HG02981 (cell line): ENCODE results near the gene CARM1.

Source experiments
- ATAC-seq: cut with Tn5 transposase; IDR thresholded peaks from one replicate; pipeline ENCODE4 v1.9.1; 2021; ENCODE audit warnings: mild to moderate bottlenecking, moderate library complexity; ENCODE audit not compliant: unreplicated experiment

CARM1 gene

GRCh38 chr19:10899151-10899653 lies 27.8 kb downstream of the CARM1 start:
- no peak for ATAC-seq

- no peak for ATAC-seq
These were observed 36.6 kb downstream of the CARM1 start for GRCh38 chr19:10907925-10908324.

- ATAC-seq = no peak
These were observed 37.1 kb downstream of the CARM1 start for GRCh38 chr19:10908380-10908960.

GRCh38 chr19:10911579-10912363 lies 40.4 kb downstream of the CARM1 start:
- ATAC-seq = no peak

DNA sequence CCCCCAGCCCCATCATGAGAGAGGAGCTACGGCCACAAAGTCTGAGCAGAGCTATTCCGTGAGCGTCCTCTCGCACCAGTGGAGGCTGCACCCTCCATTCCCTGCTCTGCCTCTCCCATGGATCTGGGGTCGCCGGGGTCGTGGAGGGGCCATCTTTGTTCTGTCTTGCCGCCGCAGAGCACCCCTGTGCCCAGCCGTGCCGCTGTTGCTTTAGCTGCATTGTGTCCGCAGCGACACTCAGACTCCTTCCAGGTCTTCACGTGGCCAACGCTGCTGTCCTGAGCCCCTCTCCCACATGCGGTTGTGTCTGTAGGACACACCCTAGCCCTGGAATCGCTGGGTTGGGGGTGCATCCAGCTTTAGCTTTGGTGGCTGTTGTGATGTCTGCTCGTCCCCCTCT lies 41.3 kb downstream of the CARM1 start:
- no peak for ATAC-seq

- no peak for ATAC-seq
These were observed 42.5 kb downstream of the CARM1 start for GRCh38 chr19:10913716-10914340.

DNA sequence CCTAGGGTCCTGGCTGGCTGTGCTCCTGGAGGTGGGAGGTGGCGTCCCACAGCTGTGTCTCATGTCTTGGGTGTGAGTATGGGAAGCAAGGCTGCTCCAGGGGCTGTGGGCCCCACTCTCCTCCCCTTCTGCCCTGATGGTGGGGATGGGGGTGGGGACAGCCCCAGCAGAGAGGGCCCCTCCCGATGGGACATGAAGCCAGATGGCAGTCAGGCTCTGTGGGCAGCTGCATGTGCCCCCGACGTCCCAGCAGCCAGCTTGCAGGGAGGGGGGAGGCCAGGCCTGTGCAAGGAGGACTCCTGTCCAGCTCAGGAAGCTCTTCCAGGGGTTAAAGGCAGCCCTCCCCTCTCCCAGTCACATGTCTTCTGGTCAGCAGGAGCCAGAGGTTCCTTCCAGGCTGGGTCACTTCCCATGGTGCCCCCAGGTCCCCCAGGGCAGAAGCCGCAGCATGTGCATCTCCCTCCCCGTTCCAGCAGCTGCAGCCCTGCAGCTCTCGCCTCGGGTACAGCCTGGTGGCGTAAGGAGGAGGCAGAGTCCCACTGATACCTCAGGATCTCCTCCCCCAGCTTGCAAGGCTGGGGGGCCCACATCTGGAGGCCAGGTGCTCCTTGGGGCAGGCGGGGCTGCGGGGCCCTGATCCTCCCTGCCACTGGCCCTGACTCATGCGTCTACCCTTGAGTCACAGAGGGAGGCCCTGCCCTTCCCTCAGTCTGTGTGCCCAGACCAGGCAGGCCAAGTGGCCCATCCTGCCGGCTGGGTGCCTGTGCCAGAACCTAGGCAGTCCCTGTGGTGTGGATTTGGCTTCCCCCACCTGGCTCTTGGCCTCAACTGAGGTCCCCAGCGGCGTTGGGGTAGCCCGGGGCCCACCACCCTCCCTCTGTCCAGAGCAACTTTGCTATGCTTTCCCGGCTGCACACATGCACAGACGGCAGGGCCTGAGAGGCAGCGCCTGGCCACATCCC lies 44.1 kb downstream of the CARM1 start:
- no peak for ATAC-seq

- no peak for ATAC-seq
These were observed 45.2 kb downstream of the CARM1 start for GRCh38 chr19:10916602-10917001.

- ATAC-seq = no peak
These were observed 47.0 kb downstream of the CARM1 start for GRCh38 chr19:10918359-10918758.

DNA sequence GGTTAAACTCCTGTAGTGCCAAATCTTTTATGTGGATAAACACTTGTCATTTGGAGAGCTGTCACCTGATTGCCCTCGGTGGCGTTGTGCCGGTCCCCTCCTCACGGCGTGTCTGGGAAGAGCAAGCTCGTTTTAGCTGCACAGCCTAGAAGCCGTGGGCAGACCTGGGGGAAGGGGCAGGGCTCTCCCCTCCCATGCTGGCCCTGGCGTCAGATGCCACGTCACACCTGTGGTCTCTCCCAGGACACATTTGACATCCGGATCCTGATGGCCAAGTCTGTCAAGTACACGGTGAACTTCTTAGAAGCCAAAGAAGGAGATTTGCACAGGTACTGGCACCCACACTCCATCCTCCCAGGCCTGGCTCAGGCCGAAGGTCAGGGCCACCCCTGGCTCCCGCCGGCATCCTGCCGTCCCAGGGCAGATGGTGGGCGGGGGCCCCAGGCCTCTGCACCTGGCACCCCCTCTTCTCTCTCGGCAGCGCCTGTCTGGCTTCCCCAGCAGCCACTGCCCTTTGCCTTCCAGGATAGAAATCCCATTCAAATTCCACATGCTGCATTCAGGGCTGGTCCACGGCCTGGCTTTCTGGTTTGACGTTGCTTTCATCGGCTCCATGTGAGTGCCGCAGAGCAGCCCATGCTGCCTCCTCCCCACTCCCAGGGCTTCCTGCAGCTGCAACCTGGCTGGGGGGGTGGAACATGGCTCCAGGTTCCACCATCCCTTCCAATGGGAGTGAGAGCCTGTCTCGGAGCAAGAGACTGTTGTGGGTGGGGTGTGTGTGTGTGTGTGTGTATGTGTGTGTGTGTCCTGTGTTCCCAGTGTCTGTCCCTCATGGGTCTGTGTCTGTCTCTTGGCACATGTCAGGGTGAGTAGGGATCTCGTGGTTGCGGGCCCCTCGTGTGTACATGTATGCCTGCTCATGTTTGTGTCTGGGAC lies 48.3 kb downstream of the CARM1 start:
- ATAC-seq = no peak

GRCh38 chr19:10920288-10920655 lies 48.9 kb downstream of the CARM1 start:
- ATAC-seq = no peak

- no peak for ATAC-seq
These were observed 49.4 kb downstream of the CARM1 start for GRCh38 chr19:10920781-10921180.

- ATAC-seq = no peak
These were observed 50.0 kb downstream of the CARM1 start for GRCh38 chr19:10921199-10921909.

DNA sequence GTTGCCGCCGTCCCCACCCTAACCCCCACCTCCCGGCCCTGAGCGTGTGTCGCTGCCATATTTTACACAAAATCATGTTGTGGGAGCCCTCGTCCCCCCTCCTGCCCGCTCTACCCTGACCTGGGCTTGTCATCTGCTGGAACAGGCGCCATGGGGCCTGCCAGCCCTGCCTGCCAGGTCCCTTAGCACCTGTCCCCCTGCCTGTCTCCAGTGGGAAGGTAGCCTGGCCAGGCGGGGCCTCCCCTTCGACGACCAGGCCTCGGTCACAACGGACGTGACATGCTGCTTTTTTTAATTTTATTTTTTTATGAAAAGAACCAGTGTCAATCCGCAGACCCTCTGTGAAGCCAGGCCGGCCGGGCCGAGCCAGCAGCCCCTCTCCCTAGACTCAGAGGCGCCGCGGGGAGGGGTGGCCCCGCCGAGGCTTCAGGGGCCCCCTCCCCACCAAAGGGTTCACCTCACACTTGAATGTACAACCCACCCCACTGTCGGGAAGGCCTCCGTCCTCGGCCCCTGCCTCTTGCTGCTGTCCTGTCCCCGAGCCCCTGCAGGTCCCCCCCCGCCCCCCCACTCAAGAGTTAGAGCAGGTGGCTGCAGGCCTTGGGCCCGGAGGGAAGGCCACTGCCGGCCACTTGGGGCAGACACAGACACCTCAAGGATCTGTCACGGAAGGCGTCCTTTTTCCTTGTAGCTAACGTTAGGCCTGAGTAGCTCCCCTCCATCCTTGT lies 50.7 kb downstream of the CARM1 start:
- ATAC-seq = no peak

GRCh38 chr19:10922638-10923014 lies 51.3 kb downstream of the CARM1 start:
- ATAC-seq = no peak

DNA sequence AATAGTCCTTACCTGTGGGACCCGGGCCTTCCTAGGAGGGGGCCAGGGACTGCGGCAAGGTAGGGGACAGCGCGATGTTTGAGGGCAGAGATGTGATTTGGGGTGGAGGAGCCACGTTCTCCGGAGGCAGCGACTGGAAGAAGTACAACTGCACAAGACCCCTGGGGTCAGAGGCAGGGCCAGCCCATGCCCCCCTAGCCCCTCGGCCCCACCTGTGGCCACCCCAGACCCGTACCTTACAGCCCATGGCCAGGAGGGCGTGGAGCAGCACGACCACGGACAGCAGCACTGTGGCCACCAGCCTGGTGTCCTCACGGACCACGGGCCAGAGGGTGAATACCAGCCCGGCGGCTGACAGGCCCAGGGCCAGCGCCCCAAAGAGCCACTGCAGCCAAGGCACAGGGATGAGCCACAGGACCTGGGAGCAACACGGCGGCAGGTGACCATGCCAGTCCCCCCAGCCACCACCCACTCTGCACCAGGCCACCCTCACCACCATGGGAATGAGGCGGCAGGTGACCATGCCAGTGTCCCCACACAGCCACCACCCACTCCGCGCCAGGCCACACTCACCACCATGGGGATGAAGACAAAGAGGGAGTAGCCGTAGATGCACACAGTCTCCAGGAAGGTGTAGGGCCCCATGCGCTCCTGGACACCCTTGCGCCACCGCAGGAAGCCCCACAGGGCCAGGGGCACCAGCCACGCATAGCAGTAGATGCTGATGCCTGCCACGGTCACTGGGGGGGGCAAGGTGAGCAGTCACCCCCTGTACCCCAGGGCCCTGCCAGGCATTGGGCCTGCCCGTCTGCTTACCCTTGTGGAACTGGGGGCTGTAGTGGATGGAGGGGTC lies 52.1 kb downstream of the CARM1 start:
- ATAC-seq = no peak

DNA sequence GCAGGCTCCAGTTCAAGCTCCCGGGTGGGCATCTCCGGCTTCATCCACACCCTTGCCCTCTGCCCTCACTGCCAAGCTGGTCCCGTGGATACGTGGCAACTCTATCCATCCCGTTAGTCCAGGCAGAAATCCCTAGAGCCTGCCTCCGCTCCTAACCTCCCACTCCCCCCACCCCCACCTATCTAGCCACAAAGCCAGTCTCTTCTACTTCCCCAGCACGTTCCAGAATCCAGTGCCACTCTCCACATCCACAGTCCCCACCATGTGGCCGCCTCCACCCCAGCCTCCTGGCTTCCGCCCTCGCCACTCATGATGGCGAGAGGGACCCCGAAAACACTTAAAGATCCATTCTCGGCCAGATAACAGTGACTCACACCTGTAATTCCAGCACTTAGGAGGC lies 53.2 kb downstream of the CARM1 start:
- no peak for ATAC-seq
